HEK293T (cell line): ENCODE data around the gene IDS.
"Not testable (repeated sequence)": the region's sequence is repeated elsewhere in the genome, so short reads cannot be mapped to it uniquely, and the experiment has no call there.

ENCODE experiments used
- ARNT ChIP-seq: fragments of 450-650 bp; IDR thresholded peaks from 2 replicates; pipeline ENCODE4 v1.6.1; 2017; ENCODE audit warnings: mild to moderate bottlenecking
- BHLHE40 ChIP-seq: fragments of 450-650 bp; IDR thresholded peaks from 2 replicates; pipeline ENCODE4 v1.6.1; 2016; ENCODE audit warnings: mild to moderate bottlenecking, moderate library complexity, borderline replicate concordance
- CTBP1 ChIP-seq: fragments of 450-650 bp; IDR thresholded peaks from 2 replicates; pipeline ENCODE4 v1.6.1; 2016; ENCODE audit warnings: borderline replicate concordance
- ELF4 ChIP-seq: fragments of 450-650 bp; IDR thresholded peaks from 2 replicates; pipeline ENCODE4 v1.6.1; 2017; ENCODE audit warnings: antibody characterized with exemption
- FOXA1 ChIP-seq: fragments of 450-650 bp; IDR thresholded peaks from 2 replicates; pipeline ENCODE4 v1.6.1; 2016; ENCODE audit warnings: mild to moderate bottlenecking
- FOXK2 ChIP-seq: fragments of 450-650 bp; IDR thresholded peaks from 2 replicates; pipeline ENCODE4 v1.6.1; 2016; ENCODE audit warnings: mild to moderate bottlenecking
- FOXM1 ChIP-seq: fragments of 450-650 bp; IDR thresholded peaks from 2 replicates; pipeline ENCODE4 v1.6.1; 2017; ENCODE audit warnings: mild to moderate bottlenecking, borderline replicate concordance
- HDGF ChIP-seq: fragments of 450-650 bp; IDR thresholded peaks from 2 replicates; pipeline ENCODE4 v1.6.1; 2017; ENCODE audit warnings: antibody characterized with exemption, borderline replicate concordance
- L3MBTL2 ChIP-seq: fragments of 450-650 bp; conservative IDR thresholded peaks from 2 replicates; pipeline ENCODE4 v1.6.1; 2016; ENCODE audit warnings: mild to moderate bottlenecking
- LEF1 ChIP-seq: fragments of 450-650 bp; IDR thresholded peaks from 2 replicates; pipeline ENCODE4 v1.6.1; 2017; ENCODE audit warnings: mild to moderate bottlenecking, borderline replicate concordance
- NFRKB ChIP-seq: fragments of 450-650 bp; IDR thresholded peaks from 2 replicates; pipeline ENCODE4 v1.6.1; 2016; ENCODE audit warnings: mild to moderate bottlenecking, moderate library complexity
- SUZ12 ChIP-seq: fragments of 450-650 bp; IDR thresholded peaks from 2 replicates; pipeline ENCODE4 v1.6.1; 2016; ENCODE audit warnings: mild to moderate bottlenecking
- TARDBP ChIP-seq: fragments of 450-650 bp; IDR thresholded peaks from 2 replicates; pipeline ENCODE4 v1.6.1; 2016
- TF ChIP-seq, protein P1 (sequence below): fragments of 450-650 bp; IDR thresholded peaks from 2 replicates; pipeline ENCODE4 v1.6.1; 2016

DNA sequence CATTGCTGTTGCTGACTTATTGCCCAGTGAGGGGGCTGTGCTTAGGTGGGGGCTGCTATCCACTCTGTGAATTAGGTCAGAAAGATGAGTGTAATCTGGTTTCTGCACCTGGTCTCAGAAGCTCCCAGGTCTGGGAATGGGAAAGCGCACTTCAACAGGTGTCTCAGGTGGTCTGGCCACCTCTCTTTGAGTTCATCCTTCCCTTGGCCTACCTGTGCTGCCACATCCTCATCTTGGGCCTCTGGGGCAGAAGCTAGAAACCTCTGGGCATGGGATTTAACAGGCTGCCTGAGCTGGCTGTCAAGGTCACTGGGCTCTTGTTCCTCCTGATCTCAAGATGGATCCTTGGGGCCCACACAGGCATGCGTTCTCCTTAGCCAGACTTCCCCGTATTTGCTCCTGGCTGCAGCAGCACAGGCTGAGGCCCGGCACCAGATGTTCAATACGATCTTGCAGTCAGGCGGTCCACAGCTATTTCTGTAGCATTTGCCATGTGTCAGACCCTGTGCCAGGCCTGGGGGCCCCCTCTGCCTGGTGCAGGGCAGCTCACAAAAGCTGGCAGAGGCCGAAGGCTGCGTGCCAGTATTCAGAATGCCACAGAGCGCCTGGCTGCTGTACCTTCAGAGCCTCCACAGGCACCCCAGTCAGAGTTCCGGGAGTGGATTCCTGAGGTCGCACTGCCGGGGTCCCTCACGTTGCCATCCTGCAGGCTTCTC lies 21.4 kb upstream of the IDS start:
- not testable (repeated sequence) for TF ChIP-seq HDGF, BHLHE40, TARDBP, ARNT, FOXK2, FOXA1, L3MBTL2, ELF4, CTBP1, LEF1, SUZ12, FOXM1, NFRKB
- TF ChIP-seq, protein P1, sequence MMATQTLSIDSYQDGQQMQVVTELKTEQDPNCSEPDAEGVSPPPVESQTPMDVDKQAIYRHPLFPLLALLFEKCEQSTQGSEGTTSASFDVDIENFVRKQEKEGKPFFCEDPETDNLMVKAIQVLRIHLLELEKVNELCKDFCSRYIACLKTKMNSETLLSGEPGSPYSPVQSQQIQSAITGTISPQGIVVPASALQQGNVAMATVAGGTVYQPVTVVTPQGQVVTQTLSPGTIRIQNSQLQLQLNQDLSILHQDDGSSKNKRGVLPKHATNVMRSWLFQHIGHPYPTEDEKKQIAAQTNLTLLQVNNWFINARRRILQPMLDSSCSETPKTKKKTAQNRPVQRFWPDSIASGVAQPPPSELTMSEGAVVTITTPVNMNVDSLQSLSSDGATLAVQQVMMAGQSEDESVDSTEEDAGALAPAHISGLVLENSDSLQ, result not testable (repeated sequence)
